GM19099 (cell line): ENCODE results near the gene CFAP57.

Experiments
- POLR2A ChIP-seq: IDR thresholded peaks from 3 replicates; pipeline ENCODE4 v1.6.1; 2011; ENCODE audit warnings: low read depth; ENCODE audit not compliant: insufficient read length; ENCODE audit errors: extremely low read depth

Gene CFAP57

DNA sequence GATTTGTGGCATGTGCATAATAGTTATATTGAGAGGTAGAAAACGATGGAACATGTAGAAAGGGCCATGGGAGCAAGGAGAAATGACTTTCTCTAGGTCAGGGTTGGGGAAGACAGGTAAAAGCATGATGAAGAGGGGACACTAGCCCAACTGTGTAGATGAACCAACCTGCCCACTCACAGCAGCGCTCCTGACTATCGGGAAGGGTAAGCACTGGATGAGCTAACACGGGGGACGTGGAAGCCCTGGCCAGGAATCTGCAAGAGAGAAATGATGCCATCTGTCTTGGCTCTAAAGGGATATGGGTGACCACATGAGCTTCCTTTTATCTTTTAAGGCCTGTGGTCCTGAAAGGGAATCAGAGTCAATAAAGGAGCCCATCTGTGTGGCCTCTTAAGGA is 61.5 kb downstream of the CFAP57 start:
- TF ChIP-seq POLR2A: no peak

DNA sequence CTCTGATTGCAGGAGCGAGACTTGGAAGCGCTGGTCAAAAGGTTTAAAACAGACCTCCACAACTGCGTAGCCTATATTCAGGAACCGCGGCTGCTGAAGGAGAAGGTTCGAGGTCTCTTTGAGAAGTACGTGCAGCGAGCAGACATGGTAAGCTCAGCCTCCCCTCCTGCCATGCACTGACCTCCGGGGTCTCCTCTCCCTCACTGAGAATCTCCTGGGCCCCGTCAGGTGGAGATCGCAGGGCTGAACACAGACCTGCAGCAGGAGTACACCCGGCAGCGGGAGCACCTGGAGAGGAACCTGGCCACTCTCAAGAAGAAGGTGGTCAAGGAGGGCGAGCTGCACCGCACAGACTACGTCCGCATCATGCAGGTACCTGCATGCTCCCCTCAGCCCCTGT is 62.1 kb downstream of the CFAP57 start:
- no peak for TF ChIP-seq POLR2A

DNA sequence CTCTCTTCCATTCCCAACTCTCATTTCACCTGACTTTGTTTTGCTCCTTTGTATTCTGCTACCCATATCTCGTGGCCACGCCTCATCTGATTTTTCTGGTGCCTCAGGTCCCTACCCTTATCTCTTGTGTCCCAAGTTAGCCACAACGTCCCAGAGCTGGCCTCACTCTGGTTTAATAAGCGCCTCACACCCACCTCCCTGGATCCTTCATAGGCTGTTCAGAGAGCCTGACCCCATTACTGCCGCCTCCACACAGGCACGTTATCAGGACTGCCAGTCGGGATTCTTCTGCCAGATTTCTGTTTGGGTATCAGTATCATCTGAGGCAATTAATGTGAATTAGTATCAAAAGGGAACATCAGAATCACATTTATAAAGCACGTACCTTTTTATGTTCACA is 62.9 kb downstream of the CFAP57 start:
- no peak for TF ChIP-seq POLR2A

DNA sequence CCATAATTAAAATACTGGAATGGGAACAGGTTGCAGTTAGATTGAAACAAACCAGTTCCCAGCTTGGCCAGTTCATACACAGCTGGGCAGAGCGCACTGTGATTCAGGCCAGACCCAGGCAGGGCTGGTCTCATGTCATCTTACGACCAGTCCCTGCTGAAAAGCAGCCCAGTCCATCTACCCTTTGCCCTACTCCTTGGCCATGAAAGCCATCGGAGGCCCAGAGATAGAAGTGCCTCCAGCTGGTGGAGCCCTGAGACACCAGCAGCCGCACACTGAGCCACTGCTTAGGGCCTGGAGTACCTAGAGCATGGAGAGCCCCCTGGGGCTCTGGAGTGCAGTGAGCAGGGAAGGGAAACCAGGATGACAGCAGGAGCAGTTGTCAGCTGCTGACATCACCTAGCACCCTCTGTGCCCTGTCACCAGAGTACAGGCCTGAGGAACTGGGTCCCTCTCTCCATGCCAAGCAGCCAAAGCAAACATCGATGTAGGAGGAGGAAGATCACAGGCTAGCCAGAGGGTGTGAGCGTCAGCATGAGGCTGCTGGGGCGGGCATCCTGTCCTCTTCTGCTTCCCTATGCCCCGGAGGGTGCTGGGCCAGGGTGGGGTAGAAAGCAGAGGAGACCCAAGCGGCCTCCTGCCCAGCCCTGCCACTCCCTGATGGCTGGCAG is 63.5 kb downstream of the CFAP57 start:
- no peak for TF ChIP-seq POLR2A

DNA sequence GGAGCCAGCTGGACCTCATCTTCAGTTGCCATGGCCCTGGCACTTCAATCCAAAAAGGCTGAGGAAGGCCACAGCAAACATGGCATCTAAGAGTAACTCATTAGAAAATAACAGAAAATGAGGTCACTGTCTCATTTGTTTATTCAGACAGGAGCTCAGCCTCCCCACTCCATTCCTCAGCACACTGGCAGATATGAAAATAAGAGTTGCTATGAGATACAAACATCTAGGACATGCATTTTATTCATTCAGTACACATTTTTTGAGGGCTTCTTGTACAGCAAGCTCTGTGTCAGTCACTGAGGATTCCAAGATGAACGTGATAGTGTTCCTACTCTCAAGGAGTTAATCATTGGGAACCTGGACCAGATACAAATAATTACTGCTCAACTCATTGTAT is 65.0 kb downstream of the CFAP57 start:
- no peak for TF ChIP-seq POLR2A

DNA sequence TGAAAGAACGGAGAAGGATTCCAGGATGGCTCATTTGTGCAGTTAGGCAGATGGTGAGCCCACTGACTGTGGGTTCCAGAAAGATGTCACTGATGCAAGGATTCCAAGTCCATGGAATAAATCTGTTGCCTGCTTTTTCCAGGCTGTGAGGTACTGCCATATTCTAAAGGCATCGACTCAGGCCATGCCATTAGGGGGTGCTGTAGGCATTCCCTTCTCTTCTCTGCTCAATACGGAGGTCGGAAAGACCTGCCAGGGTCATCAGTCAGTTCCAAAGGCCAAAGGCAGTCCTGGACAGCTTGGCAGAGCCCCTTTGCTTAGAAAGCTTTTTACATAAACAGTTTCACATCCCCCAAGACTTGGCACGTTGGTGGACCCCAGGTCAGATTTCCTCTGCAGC is 66.0 kb downstream of the CFAP57 start:
- TF ChIP-seq POLR2A: no peak

DNA sequence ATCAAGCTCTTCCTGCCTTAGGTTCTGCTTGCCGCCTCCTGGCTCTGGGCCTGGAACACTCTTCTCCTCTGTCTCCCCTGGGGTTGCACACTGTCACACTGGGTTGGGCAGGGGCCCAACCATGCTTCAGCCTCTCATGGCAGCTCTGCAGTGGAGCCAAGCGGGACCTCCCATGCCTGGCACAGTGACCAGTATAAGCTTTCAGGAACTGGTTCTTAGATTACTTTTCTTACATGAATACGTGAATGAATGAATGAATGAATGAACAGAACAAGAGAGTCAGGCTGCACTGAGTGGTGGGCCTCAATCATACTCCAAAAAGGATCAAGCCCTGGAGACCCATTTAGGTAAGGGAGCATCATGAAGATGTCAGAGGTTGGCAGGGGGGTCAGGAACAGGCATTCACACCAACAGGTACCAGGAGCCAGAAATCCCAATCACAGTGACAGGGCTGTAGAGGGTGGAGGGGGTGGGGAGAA is 66.9 kb downstream of the CFAP57 start:
- no peak for TF ChIP-seq POLR2A

DNA sequence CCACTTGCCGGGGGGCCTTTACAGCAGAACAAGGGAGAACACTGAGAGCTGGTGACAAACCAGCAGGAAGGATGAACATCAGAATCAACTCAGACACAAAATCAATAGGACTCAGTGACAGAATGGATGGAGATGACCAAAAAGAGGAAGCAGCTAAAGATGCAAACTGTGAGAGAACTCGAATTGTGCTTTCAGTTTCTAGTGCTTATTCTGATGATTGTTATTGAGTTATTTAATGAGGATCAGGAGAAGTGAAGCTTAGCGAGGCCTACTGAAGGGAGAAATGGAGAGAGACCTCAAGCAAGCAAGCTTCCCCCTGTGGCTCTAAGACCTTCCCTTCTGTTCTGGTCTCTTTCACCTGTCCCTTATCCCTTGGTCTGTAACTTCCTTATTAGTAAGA is 67.4 kb downstream of the CFAP57 start:
- peak; percentile 30 for TF ChIP-seq POLR2A

DNA sequence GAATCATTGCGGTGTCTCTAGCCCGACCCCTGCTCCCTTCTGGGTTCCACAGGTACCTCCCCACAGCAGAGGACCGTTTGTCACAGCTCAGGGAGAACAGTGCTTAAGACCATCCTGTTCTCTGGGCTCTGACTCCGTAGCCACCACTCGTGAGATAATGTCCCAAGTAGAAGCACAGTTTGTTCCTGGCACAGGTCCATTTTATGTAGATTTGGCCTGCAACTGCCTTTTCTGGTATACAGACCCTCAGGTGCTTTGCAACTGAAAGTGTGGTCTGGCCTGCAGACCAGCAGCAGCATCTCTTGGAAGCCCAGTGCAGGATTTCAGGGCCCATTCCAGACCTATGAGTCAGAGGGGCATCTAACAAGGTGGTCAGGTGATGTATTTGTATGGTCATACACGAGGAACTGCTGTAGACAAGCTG is 69.3 kb downstream of the CFAP57 start:
- no peak for TF ChIP-seq POLR2A

DNA sequence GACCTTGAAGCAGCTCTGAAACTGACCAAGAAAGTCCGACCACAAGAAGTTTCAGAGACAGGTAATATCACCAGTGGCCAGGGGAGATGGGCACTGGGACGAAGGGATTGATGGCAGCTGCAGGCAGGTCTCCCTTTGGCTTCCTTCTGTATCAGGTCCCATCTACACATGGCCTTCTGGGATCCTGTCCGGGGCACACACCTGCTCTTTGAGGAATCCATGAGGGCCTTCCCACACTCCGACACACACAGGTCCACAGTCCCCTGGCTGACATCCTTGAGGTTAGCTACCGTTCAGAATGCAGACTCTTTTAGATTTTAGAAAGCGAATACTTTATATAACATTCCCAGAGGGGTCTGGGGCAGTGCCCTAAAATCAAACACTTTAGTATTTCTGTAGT is 71.2 kb downstream of the CFAP57 start:
- TF ChIP-seq POLR2A: no peak

DNA sequence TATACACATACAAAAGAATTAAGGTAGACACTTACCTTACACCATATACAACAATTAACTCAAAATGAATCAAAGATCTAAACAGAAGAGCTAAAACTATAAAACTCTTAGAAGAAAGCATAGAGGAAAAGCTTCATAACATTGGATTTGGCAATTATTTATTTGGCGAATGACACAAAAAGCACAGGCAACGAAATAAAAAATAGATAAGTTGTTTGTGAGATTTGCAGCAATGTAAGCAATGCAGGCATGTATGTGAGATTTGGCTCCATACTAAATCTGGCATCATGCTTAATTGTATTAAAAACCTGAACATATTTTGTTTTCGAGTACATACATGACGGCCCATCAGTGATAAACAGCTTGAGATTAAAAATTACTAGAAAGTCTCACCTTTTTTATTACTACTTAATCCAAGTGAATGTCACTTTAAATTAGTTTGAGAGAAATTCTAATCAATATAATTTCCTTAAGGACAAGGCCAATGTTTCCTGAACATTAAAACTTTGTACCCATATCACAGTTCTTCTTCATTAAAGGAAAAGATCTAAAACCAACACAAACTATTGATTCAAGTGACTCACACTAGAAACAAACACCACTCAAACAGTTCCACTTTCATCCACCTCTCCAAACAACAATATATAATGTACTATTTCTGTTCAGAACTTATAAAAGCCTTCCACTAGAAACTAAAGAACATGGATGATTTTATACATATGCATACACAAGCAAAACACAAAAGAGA is 74.5 kb downstream of the CFAP57 start:
- TF ChIP-seq POLR2A: no peak

DNA sequence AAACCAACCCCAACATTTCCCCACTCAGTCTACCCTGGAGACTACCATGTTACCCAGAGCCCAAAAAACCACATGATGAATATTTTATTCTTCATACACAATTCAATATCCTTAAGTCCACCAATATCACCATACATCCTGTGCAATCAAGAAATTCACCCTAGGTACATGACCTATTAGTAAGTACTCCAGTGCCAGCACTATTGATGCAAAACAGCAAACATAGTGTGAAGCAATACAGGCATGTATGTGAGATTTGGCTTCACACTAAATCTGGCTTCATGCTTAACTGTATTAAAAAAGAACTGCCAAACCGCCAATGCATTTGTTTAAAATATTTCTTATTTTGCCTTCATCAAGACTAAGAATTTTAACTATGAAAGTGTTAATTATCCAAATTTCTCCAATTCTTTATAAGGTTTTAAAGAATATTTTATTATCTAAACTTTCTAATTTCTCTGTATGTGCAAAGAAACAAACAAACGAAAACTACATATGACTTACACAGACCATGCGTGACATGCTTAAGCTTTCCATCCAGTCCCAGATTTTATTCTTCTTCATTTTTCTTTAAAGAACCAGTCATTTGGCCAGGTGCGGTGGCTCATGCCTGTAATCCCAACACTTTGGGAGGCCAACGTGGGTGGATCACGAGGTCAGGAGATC is 75.3 kb downstream of the CFAP57 start:
- no peak for TF ChIP-seq POLR2A

DNA sequence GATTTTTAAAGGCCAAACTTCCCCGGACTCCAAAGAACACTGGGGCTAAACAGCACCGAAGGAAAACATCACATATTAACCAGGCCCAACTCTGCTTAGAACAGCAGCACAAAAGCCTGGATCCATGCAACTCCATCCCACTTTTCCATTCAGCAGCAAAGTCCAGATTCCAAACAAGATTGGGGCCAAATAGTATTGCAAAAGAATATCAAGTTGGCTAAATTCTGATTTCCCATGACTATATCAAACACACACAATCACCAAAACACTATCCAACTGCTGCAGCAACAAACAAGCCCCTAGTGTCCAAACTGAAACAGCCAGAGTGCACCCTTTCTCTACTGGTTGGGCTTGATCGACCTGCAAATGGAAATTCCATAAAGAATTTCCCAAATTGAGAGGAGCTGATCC is 78.2 kb downstream of the CFAP57 start:
- no peak for TF ChIP-seq POLR2A

DNA sequence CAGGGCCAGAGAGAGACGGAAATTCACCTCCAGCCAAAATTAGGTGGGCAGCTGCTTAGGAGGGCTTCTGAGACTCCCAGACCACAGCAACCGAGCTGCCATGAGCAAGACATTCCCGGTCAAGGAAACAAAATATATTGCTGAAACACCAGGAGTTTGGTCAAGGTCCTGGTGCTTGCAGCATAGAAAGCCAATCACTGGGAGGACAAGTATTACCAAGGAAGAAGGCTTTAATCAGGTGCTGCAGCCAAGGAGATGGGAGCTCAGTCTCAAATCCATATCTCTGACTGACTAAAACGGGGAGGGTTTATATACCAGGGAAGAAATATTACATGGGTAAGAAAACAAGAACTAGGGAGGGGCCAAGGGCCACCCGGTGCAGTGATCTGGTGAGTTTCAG is 78.9 kb downstream of the CFAP57 start:
- TF ChIP-seq POLR2A: no peak

DNA sequence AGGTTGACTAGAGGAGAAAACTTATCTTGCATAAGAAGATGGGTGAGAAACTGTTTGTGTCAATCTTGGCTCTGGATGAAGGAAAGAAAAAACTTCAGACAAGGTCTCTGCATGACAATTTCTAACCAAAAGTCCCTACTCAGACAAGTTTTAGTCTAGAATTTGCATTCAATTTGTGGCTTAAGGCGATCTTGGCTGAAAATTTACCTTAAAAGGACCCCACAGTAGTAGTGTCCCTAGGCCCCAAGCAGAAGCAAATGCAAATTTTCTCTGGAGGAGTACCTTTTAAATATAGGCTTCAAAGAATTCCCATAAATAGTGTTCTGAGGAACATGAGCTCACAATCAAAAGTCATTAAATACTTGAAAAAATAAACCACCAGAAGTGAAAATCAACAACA is 80.1 kb downstream of the CFAP57 start:
- no peak for TF ChIP-seq POLR2A

DNA sequence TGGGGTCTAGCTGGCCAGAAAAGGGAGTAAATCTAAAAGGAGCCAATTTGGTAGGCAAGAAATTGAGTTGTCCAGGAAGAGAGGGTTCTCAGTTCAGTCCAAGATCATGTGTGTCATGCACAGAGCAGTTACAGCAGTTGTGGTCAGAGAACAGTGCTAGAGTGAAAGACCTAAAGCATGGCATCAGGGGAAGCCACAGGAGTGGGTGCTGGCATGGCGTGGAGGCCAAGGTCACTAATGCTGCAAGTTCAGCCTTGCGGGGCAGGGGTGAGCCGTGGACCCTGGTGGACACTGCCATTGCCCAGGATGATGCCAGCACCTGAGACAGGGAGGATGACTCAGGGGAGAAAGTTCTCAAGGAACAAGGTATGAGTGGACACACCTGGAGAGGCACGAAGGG is 81.0 kb downstream of the CFAP57 start:
- no peak for TF ChIP-seq POLR2A

DNA sequence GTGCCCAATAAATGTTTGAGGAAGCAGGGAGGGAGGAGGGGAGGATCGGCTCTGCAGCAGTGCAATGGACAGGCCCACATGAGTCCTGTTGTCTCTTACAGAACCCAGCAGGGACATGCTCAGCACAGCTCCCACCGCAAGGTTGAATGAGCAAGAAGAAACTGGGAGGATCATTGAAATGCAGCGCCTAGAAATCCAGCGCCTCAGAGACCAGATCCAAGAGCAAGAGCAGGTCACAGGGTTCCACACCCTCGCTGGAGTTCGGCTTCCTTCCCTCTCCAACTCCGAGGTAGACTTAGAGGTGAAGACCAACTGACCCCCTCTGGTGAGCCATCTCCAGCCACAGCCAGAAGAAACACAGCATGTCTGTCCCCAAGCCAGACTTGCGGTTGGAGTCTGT is 81.7 kb downstream of the CFAP57 start:
- no peak for TF ChIP-seq POLR2A
